Endothelial cell of umbilical vein (primary cell): Measurements from ENCODE around the gene FZR1. TPM values are rescaled to one million over a fixed set of nuclear protein-coding genes. Genes with fewer than 3 reads are reported as not detected.

Experiments
- BruUV-seq: library from RNA; stranded (reverse); fragments of 400-500 nt; replicated peaks from 2 replicates; lab custom pipeline; 2021; lab: Mats Ljungman, UMichigan
- CTCF ChIA-PET: fragments of 300-600, 350-600 bp; sonication (Branson Sonifier 250); formaldehyde crosslinking; loops from one replicate; lab custom pipeline; 2021; ENCODE audit warnings: antibody characterized with exemption, inconsistent platforms; lab: Charles Lee
- POLR2A ChIA-PET: fragments of 300-600, 350-600 bp; sonication (Branson Sonifier 250); formaldehyde crosslinking; loops from one replicate; lab custom pipeline; 2021; ENCODE audit warnings: antibody characterized with exemption, inconsistent platforms; lab: Charles Lee
- DNase-seq: peaks from one replicate; pipeline ENCODE4 v3.0.0-alpha.2; 2011; ENCODE audit warnings: low read depth, low spot score
- FAIRE-seq: peaks from 2 replicates; lab custom pipeline; 2011; peaks lifted over from hg19 to GRCh38; lab: Jason Lieb, UNC
- H2AFZ ChIP-seq: 2 replicates; pipeline ENCODE4 v1.6.0; 2012; ENCODE audit warnings: low read depth, low read length, control low read depth, inconsistent platforms
- H3K27ac ChIP-seq: 2 replicates; pipeline ENCODE4 v1.5.1; 2011; ENCODE audit warnings: low read depth, mild to moderate bottlenecking, control low read depth, low read length, moderate library complexity; ENCODE audit not compliant: insufficient read depth
- H3K27me3 ChIP-seq, 2 experiments: 2 replicates each; pipeline versions ENCODE4 v1.6.0 to v1.6.1; 2011; ENCODE audit warnings: low read length in 2 of 2, mixed read lengths in 1 of 2; ENCODE audit not compliant: control insufficient read depth in 2 of 2, insufficient read depth in 2 of 2
- H3K36me3 ChIP-seq, 2 experiments: 2 replicates in 1 of 2; 3 replicates in 1 of 2; pipeline ENCODE4 v1.5.1; 2011; ENCODE audit warnings: low read length in 2 of 2, mild to moderate bottlenecking in 1 of 2, moderate library complexity in 1 of 2; ENCODE audit not compliant: control insufficient read depth in 2 of 2, insufficient read depth in 2 of 2; ENCODE audit errors: extremely low read depth in 1 of 2
- H3K4me1 ChIP-seq: 3 replicates; pipeline ENCODE4 v1.5.1; 2011; ENCODE audit warnings: mild to moderate bottlenecking, low read length; ENCODE audit not compliant: control insufficient read depth, insufficient read depth; ENCODE audit errors: extremely low read depth
- H3K4me2 ChIP-seq: 2 replicates; pipeline ENCODE4 v1.6.1; 2011; ENCODE audit warnings: low read length, control low read depth, mixed read lengths; ENCODE audit not compliant: insufficient read depth
- H3K4me3 ChIP-seq, 3 experiments: fragments of 200-600 bp in 1 of 3; sonication (generic), shearing (Covaris generic) in 1 of 3; replicated peaks in 1 of 3; 2 replicates each; pipeline ENCODE4 v1.5.1; 2011 to 2016; ENCODE audit warnings: control low read depth in 3 of 3, low read length in 3 of 3, mild to moderate bottlenecking in 2 of 3, inconsistent platforms in 1 of 3, low read depth in 1 of 3, moderate library complexity in 1 of 3; ENCODE audit not compliant: insufficient read depth in 1 of 3
- H3K79me2 ChIP-seq: 2 replicates; pipeline ENCODE4 v1.6.0; 2012; ENCODE audit warnings: low read length, inconsistent platforms; ENCODE audit not compliant: control insufficient read depth, insufficient read depth
- H3K9ac ChIP-seq: replicated peaks from 2 replicates; pipeline ENCODE3; 2011; ENCODE audit warnings: low read length, control low read depth; ENCODE audit not compliant: insufficient read depth; ENCODE audit errors: extremely low read depth
- H3K9me1 ChIP-seq: replicated peaks from 3 replicates; pipeline ENCODE4 v1.6.0; 2011; ENCODE audit warnings: mild to moderate bottlenecking, low read length; ENCODE audit not compliant: control insufficient read depth, insufficient read depth; ENCODE audit errors: extremely low read depth
- H3K9me3 ChIP-seq: replicated peaks from 2 replicates; pipeline ENCODE4 v1.5.1; 2012; ENCODE audit warnings: low read length, inconsistent platforms; ENCODE audit not compliant: control insufficient read depth, insufficient read depth
- H4K20me1 ChIP-seq: replicated peaks from 2 replicates; pipeline ENCODE3; 2011; ENCODE audit warnings: mild to moderate bottlenecking, low read length; ENCODE audit not compliant: control insufficient read depth, insufficient read depth; ENCODE audit errors: extremely low read depth
- CTCF ChIP-seq, 2 donors: IDR thresholded peaks; 1 replicate in 1 of 2; 2 replicates in 1 of 2; pipeline ENCODE4 v1.5.1; 2011; ENCODE audit warnings: low read length in 2 of 2, mild to moderate bottlenecking in 2 of 2, moderate library complexity in 2 of 2, control low read depth in 1 of 2, inconsistent platforms in 1 of 2, low read depth in 1 of 2; ENCODE audit not compliant: insufficient read depth in 1 of 2; ENCODE audit errors: extremely low read depth in 1 of 2
- EZH2 ChIP-seq: IDR thresholded peaks from 2 replicates; pipeline ENCODE4 v1.6.1; 2012; ENCODE audit warnings: borderline replicate concordance, low read depth, mild to moderate bottlenecking, moderate library complexity, low read length, inconsistent platforms; ENCODE audit not compliant: severe bottlenecking
- FOS ChIP-seq: IDR thresholded peaks from 2 replicates; pipeline ENCODE4 v1.6.1; 2011; ENCODE audit warnings: mild to moderate bottlenecking, low read length, moderate library complexity, borderline replicate concordance; ENCODE audit not compliant: insufficient read depth
- GATA2 ChIP-seq: IDR thresholded peaks from 2 replicates; pipeline ENCODE4 v1.7.0; 2011; ENCODE audit warnings: low read depth, mild to moderate bottlenecking, moderate library complexity, mixed read lengths, low read length; ENCODE audit not compliant: insufficient read length, insufficient read depth
- JUN ChIP-seq: IDR thresholded peaks from 2 replicates; pipeline ENCODE4 v1.6.1; 2011; ENCODE audit warnings: borderline replicate concordance, low read depth; ENCODE audit not compliant: insufficient read length, insufficient read depth
- MAX ChIP-seq: IDR thresholded peaks from 2 replicates; pipeline ENCODE4 v1.6.1; 2011; ENCODE audit not compliant: insufficient read depth, insufficient read length
- MYC ChIP-seq: IDR thresholded peaks from one replicate; pipeline ENCODE4 v1.6.1; 2011; ENCODE audit warnings: mild to moderate bottlenecking, low read depth, low read length
- POLR2A ChIP-seq: IDR thresholded peaks from 2 replicates; pipeline ENCODE4 v1.6.1; 2012; ENCODE audit warnings: low read depth, mild to moderate bottlenecking, control low read depth, low read length
- POLR2AphosphoS5 ChIP-seq: IDR thresholded peaks from 2 replicates; pipeline ENCODE4 v1.6.1; 2012; ENCODE audit warnings: low read depth, mild to moderate bottlenecking, control low read depth, low read length, moderate library complexity; ENCODE audit not compliant: insufficient read depth
- dilution Hi-C: fragments of 300-500 bp; cut with MboI; formaldehyde crosslinking; loops from one replicate; pipeline ENCODE4 v1.15.0; 2019; ENCODE audit warnings: low sequenced_read_pairs; ENCODE audit not compliant: extremely low pct_ligation_motif_present
- intact Hi-C: fragments of 100-400 bp; cut with micrococcal nuclease; formaldehyde crosslinking; loops from one replicate; pipeline ENCODE4 v1.10.0; 2022
- polyA plus RNA-seq, 4 experiments: library from polyadenylated mRNA; depleted of rRNA in 3 of 4; stranded (reverse) in 3 of 4; unstranded in 1 of 4; fragments of >200 nt; gene quantifications; 2 replicates each; pipeline versions ENCODE4 v1.2.1 to v1.2.3, GENCODE V29; 2011 to 2012; ENCODE audit warnings: missing spikeins in 1 of 4
- total RNA-seq: library from RNA; stranded (reverse); gene quantifications from 2 replicates; pipeline ENCODE4 v1.2.3, GENCODE V29; 2021

The FZR1 gene
- total and polyA plus RNA-seq, 2 donors (not counting 3 experiments of a cell fraction or from before 2014, with no cell fraction given): 35.9 to 60.4 TPM

- Histone ChIP-seq H3K4me3 (no peak overlapping the region), H3K9me3 (no peaks in the 10 kb centered on the region), H3K4me1 (no peaks in the 10 kb centered on the region), H3K9ac (no peak overlapping the region), H3K9me1 (no peaks in the 10 kb centered on the region), H3K27ac (no peak overlapping the region), H4K20me1 (no peaks in the 10 kb centered on the region), H3K4me2 (no peak overlapping the region), H3K36me3 (no peaks in the 10 kb centered on the region), H2AFZ (no peak overlapping the region), H3K79me2 (no peaks in the 10 kb centered on the region), H3K27me3 (no peaks in the 10 kb centered on the region)
- ChIA-PET POLR2A (no interaction called here), CTCF (interaction anchor here (1.6 to 2.4 kb wide), 2 partner anchors 8 to 19 kb away, joined by 3 to 10 read pairs; no protein-coding TSS in a partner anchor)
- intact Hi-C loops (no loop called here), dilution Hi-C loops (no loop called here)
- TF ChIP-seq CTCF (IDR thresholded peaks at IDR 0.05; ENCODE audit: extremely low read depth in 1 of 2, insufficient read depth in 1 of 2, low read depth in 1 of 2, low read length in 2 of 2): no peak
- no peak for TF ChIP-seq EZH2
- no peak for TF ChIP-seq FOS
- TF ChIP-seq POLR2A: no peak
- no peak for TF ChIP-seq MAX
- no peak for TF ChIP-seq JUN
- TF ChIP-seq MYC: no peak
- TF ChIP-seq POLR2AphosphoS5: no peak
- no peak for TF ChIP-seq GATA2
- no TSS peak for BruUV-seq
- DNase-seq (no peak), FAIRE-seq (no peak)
Observed at GRCh38 chr19:3563709-3564524, 57.8 kb downstream of the FZR1 start.
